Hepatocyte (in vitro differentiated cells): ENCODE measurements around the gene IZUMO1R. TPM values are rescaled to one million over a fixed set of nuclear protein-coding genes. Genes with fewer than 3 reads are reported as not detected.
"Not testable (repeated sequence)": the region's sequence is repeated elsewhere in the genome, so short reads cannot be mapped to it uniquely, and the experiment has no call there.

Experiments
- DNase-seq: peaks from one replicate; pipeline ENCODE4 v3.0.0-alpha.2; 2016; ENCODE audit warnings: low spot score
- H2AFZ ChIP-seq: fragments of 200-600 bp; sonication (generic); 2 replicates; pipeline ENCODE4 v1.6.0; 2016; ENCODE audit warnings: antibody characterized with exemption, mild to moderate bottlenecking
- H3K27ac ChIP-seq: fragments of 200-600 bp; sonication (generic); 2 replicates; pipeline ENCODE4 v1.5.1; 2016; ENCODE audit warnings: mild to moderate bottlenecking
- H3K27me3 ChIP-seq: fragments of 200-600 bp; sonication (generic); 2 replicates; pipeline ENCODE4 v1.6.1; 2016
- H3K36me3 ChIP-seq: fragments of 200-600 bp; sonication (generic); replicated peaks from 2 replicates; pipeline ENCODE4 v1.5.1; 2016; ENCODE audit warnings: low read depth; ENCODE audit not compliant: insufficient read depth
- H3K4me1 ChIP-seq: fragments of 200-600 bp; sonication (generic); 2 replicates; pipeline ENCODE4 v1.5.1; 2016; ENCODE audit warnings: mild to moderate bottlenecking, moderate library complexity; ENCODE audit not compliant: insufficient read depth
- H3K4me2 ChIP-seq: fragments of 200-600 bp; sonication (generic); 2 replicates; pipeline ENCODE4 v1.6.0; 2016
- H3K4me3 ChIP-seq: fragments of 200-600 bp; sonication (generic); 2 replicates; pipeline ENCODE4 v1.5.1; 2016; ENCODE audit warnings: mild to moderate bottlenecking
- H3K79me2 ChIP-seq: fragments of 200-600 bp; sonication (generic); 2 replicates; pipeline ENCODE4 v1.6.0; 2017; ENCODE audit warnings: mild to moderate bottlenecking
- H3K9me2 ChIP-seq: fragments of 200-600 bp; sonication (generic); replicated peaks from 2 replicates; pipeline ENCODE4 v1.6.0; 2017; ENCODE audit warnings: mild to moderate bottlenecking; ENCODE audit not compliant: insufficient read depth
- H3K9me3 ChIP-seq: fragments of 200-600 bp; sonication (generic); 2 replicates; pipeline ENCODE4 v1.5.1; 2016; ENCODE audit warnings: low read depth, mild to moderate bottlenecking
- H4K20me1 ChIP-seq: fragments of 200-600 bp; sonication (generic); 2 replicates; pipeline ENCODE4 v1.6.0; 2016; ENCODE audit warnings: mild to moderate bottlenecking; ENCODE audit not compliant: insufficient read depth, poor library complexity, severe bottlenecking
- CTCF ChIP-seq: fragments of 200-600 bp; sonication (generic); IDR thresholded peaks from 2 replicates; pipeline ENCODE4 v1.5.1; 2016; ENCODE audit warnings: antibody characterized with exemption, mild to moderate bottlenecking; ENCODE audit not compliant: poor library complexity
- EZH2 ChIP-seq: fragments of 200-600 bp; sonication (generic); IDR thresholded peaks from 2 replicates; pipeline ENCODE4 v1.6.1; 2016; ENCODE audit warnings: antibody characterized with exemption, mild to moderate bottlenecking, borderline replicate concordance
- EZH2phosphoT487 ChIP-seq: fragments of 200-600 bp; sonication (generic); IDR thresholded peaks from one replicate; pipeline ENCODE4 v1.6.1; 2018; ENCODE audit warnings: antibody characterized with exemption, mild to moderate bottlenecking, low read depth, moderate library complexity; ENCODE audit not compliant: unreplicated experiment, severe bottlenecking
- WGBS: methylation state at CpG from one replicate; pipeline ENCODE4 v1.1.6; 2016; ENCODE audit warnings: low lambda C conversion rate; ENCODE audit errors: missing lambda C conversion rate; 5-methylcytosine and 5-hydroxymethylcytosine counted together
- polyA plus RNA-seq: library from polyadenylated mRNA; unstranded; fragments of >200 nt; fragmentation: Nextera tagmentation; extraction: Ambion mirVana; gene quantifications from 2 replicates; pipeline ENCODE4 v1.2.1, GENCODE V29; 2016
- total RNA-seq: library from RNA; depleted of rRNA; stranded (reverse); fragments of >200 nt; gene quantifications from 2 replicates; pipeline ENCODE4 v1.2.3, GENCODE V29; 2014

Gene IZUMO1R
- total and polyA plus RNA-seq, 2 experiments from 2014 or later, result not detected

- Histone ChIP-seq H3K4me3 (no peak overlapping the region), H2AFZ (no peak overlapping the region), H3K27me3 (no peaks in the 10 kb centered on the region), H3K4me1 (no peaks in the 10 kb centered on the region), H3K27ac (no peak overlapping the region), H3K9me2 (no peaks in the 10 kb centered on the region), H3K9me3 (no peaks in the 10 kb centered on the region), H4K20me1 (no peaks in the 10 kb centered on the region), H3K79me2 (no peaks in the 10 kb centered on the region), H3K4me2 (no peak overlapping the region), H3K36me3 (no peaks in the 10 kb centered on the region)
- DNase-seq, result no peak
- WGBS, result 77% methylated on average over 3 of the region's 3 CpGs
- no peak for TF ChIP-seq EZH2
- no peak for TF ChIP-seq CTCF
- TF ChIP-seq EZH2phosphoT487, result no peak
Observed at GRCh38 chr11:94338651-94339050, 34.3 kb downstream of the IZUMO1R start.

GRCh38 chr11:94342250-94342649, 37.9 kb downstream of the IZUMO1R start:
- Histone ChIP-seq H3K9me2 (no peaks in the 10 kb centered on the region), H3K4me1 (no peaks in the 10 kb centered on the region), H3K36me3 (no peaks in the 10 kb centered on the region), H3K27ac (no peak overlapping the region), H2AFZ (no peak overlapping the region), H3K4me2 (no peak overlapping the region), H3K27me3 (no peaks in the 10 kb centered on the region), H3K9me3 (no peaks in the 10 kb centered on the region), H4K20me1 (no peaks in the 10 kb centered on the region), H3K79me2 (no peaks in the 10 kb centered on the region), H3K4me3 (no peak overlapping the region)
- no peak for TF ChIP-seq EZH2
- TF ChIP-seq EZH2phosphoT487, result no peak
- no peak for DNase-seq
- 89% methylated on average over 3 of the region's 3 CpGs for WGBS

DNA sequence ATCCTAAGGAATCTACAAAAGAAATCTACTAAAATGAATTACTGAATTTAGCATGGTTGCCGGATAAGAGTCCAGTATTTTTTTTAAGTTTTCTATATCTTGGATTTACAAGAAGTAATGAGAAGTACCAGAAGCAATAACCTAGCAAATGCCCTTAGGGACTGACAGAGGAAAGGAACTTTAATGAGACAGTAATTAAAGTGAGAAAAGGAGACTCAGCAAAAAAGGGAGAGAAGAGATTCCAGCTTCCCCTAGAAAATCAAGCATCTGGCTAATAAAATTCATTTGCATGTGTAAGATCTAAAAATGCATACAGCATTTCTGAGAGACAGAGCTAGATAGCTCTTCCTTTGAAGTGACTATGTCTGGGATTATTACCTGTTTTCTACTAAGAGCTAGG, 39.1 kb downstream of the IZUMO1R start:
- no peak overlapping the region for H3K4me2 ChIP-seq
- H2AFZ ChIP-seq, result no peak overlapping the region
- H3K9me2 ChIP-seq, result no peaks in the 10 kb centered on the region
- DNase-seq, result no peak
- H4K20me1 ChIP-seq, result no peaks in the 10 kb centered on the region
- H3K27ac ChIP-seq, result no peak overlapping the region
- no peaks in the 10 kb centered on the region for H3K4me1 ChIP-seq
- TF ChIP-seq EZH2 (no peak), EZH2phosphoT487 (no peak), CTCF (no peak)
- H3K27me3 ChIP-seq, result no peaks in the 10 kb centered on the region
- H3K9me3 ChIP-seq, result no peaks in the 10 kb centered on the region
- no peaks in the 10 kb centered on the region for H3K36me3 ChIP-seq
- H3K79me2 ChIP-seq, result no peaks in the 10 kb centered on the region
- WGBS, result 71% methylated on average over 1 of the region's 1 CpG
- no peak overlapping the region for H3K4me3 ChIP-seq

GRCh38 chr11:94346311-94346710, 41.9 kb downstream of the IZUMO1R start:
- H3K9me2 ChIP-seq, H3K4me1 ChIP-seq, H3K9me3 ChIP-seq, H3K27me3 ChIP-seq, H3K79me2 ChIP-seq, H2AFZ ChIP-seq, H3K4me3 ChIP-seq, H3K4me2 ChIP-seq, H3K36me3 ChIP-seq, DNase-seq, H3K27ac ChIP-seq, H4K20me1 ChIP-seq: not testable (repeated sequence)
- 84% methylated on average over 8 of the region's 8 CpGs for WGBS

DNA sequence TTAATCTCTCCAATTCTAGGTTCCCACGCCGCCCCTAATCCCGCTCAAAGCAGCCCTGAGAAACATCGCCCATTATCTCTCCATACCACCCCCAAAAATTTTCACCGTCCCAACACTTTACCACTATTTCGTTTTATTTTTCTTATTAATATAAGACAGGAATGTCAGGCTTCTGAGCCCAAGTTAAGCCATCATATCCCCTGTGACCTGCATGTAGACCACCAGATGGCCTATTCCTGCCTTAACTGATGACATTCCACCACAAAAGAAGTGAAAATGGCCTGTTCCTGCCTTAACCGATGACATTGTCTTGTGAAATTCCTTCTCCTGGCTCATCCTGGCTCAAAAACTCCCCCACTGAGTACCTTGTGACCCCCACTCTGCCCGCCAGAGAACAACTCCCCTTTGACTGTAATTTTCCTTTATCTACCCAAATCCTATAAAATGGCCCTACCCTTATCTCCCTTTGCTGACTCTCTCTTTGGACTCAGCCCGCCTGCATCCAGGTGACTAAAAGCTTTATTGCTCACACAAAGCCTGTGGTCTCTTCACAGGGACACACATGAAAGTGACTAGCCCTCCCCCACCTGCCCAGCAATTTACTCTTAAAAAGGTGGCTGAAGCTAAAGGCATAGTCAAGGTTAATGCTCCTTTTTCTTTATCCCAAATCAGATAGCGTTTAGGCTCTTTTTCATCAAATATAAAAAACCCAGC, 46.6 kb downstream of the IZUMO1R start:
- H3K4me1 ChIP-seq, H3K27ac ChIP-seq, H4K20me1 ChIP-seq, H3K4me3 ChIP-seq, H2AFZ ChIP-seq, H3K79me2 ChIP-seq, H3K4me2 ChIP-seq, H3K36me3 ChIP-seq, H3K27me3 ChIP-seq, H3K9me3 ChIP-seq, H3K9me2 ChIP-seq: not testable (repeated sequence)
- peak; percentile 28 for DNase-seq
- WGBS, result 31% methylated on average over 4 of the region's 10 CpGs

Other genes with a start within 250 kb of the IZUMO1R start
- 53.0 and 58.1 TPM in 2 replicates for gene PANX1, start 175.7 kb upstream of the IZUMO1R start, total RNA-seq
- 25.1 and 27.2 TPM in 2 replicates for gene PANX1, start 175.7 kb upstream of the IZUMO1R start, polyA plus RNA-seq
- 0.08 TPM in 1 of 2 replicates, not detected in the other for gene GPR83, start 96.8 kb downstream of the IZUMO1R start, total RNA-seq
- 0.39 TPM in 1 of 2 replicates, not detected in the other for gene GPR83, start 96.8 kb downstream of the IZUMO1R start, polyA plus RNA-seq
- 13.4 and 17.6 TPM in 2 replicates for gene MRE11, start 189.3 kb downstream of the IZUMO1R start, total RNA-seq
- gene MRE11, start 189.3 kb downstream of the IZUMO1R start, polyA plus RNA-seq, result 6.3 and 9.4 TPM in 2 replicates
- 20.8 and 31.2 TPM in 2 replicates for gene ANKRD49, start 189.4 kb downstream of the IZUMO1R start, total RNA-seq
- gene ANKRD49, start 189.4 kb downstream of the IZUMO1R start, polyA plus RNA-seq, result 15.7 and 17.9 TPM in 2 replicates
- not detected in 2 replicates for gene C11orf97, start 207.9 kb downstream of the IZUMO1R start, total RNA-seq
- 0.39 and 0.59 TPM in 2 replicates for gene C11orf97, start 207.9 kb downstream of the IZUMO1R start, polyA plus RNA-seq
- gene FUT4, start 239.3 kb downstream of the IZUMO1R start, total RNA-seq, result 12.1 and 13.9 TPM in 2 replicates
- gene FUT4, start 239.3 kb downstream of the IZUMO1R start, polyA plus RNA-seq, result 5.9 and 6.5 TPM in 2 replicates